SK-N-MC (cell line): ENCODE results near the gene CBL.

Experiments used
- EZH2 ChIP-seq: fragments of 200-600 bp; sonication (generic); IDR thresholded peaks from one replicate; pipeline ENCODE4 v1.6.1; 2017; ENCODE audit warnings: antibody characterized with exemption
- POLR2AphosphoS5 ChIP-seq: IDR thresholded peaks from 2 replicates; pipeline ENCODE4 v1.6.1; 2012; ENCODE audit warnings: mild to moderate bottlenecking, low read depth, low read length, borderline replicate concordance

- TF ChIP-seq POLR2AphosphoS5 = no peak
- TF ChIP-seq EZH2 = no peak
These were observed 132.9 kb downstream of the CBL start for GRCh38 chr11:119338965-119339588.
